WERI-Rb-1 (cell line): ENCODE results near the gene COL9A1.
"Not testable (repeated sequence)": the region's sequence is repeated elsewhere in the genome, so short reads cannot be mapped to it uniquely, and the experiment has no call there.

Source experiments
- DNase-seq: peaks from one replicate; pipeline ENCODE4 v3.0.0-alpha.2; 2020
- H3K27ac ChIP-seq: fragments of 250-450 bp; sonication (Bioruptor Pico); 2 replicates; pipeline ENCODE4 v1.5.1; 2020; ENCODE audit warnings: mild to moderate bottlenecking, moderate library complexity
- H3K27me3 ChIP-seq: fragments of 250-450 bp; sonication (Bioruptor Pico); 2 replicates; pipeline ENCODE4 v1.5.1; 2021; ENCODE audit warnings: mild to moderate bottlenecking, low read depth, moderate library complexity; ENCODE audit not compliant: insufficient read depth, severe bottlenecking
- H3K36me3 ChIP-seq: fragments of 250-450 bp; sonication (Bioruptor Pico); 2 replicates; pipeline ENCODE4 v1.5.1; 2020; ENCODE audit warnings: mild to moderate bottlenecking, moderate library complexity
- H3K4me3 ChIP-seq: 2 replicates; pipeline ENCODE4 v1.5.1; 2011; ENCODE audit warnings: low read depth, mild to moderate bottlenecking, control low read depth, low read length
- H3K9me3 ChIP-seq: fragments of 250-450 bp; sonication (Bioruptor Pico); 2 replicates; pipeline ENCODE4 v1.5.1; 2021; ENCODE audit warnings: mild to moderate bottlenecking, moderate library complexity; ENCODE audit not compliant: severe bottlenecking
- CTCF ChIP-seq: IDR thresholded peaks from 2 replicates; pipeline ENCODE4 v1.5.1; 2011; ENCODE audit warnings: low read depth, mild to moderate bottlenecking, control low read depth, inconsistent platforms, low read length

Gene COL9A1

GRCh38 chr6:70337743-70338105 is 34.8 kb upstream of the COL9A1 start:
- no peak for DNase-seq
- Histone ChIP-seq H3K36me3 (no peaks in the 10 kb centered on the region), H3K27ac (no peak overlapping the region), H3K9me3 (no peaks in the 10 kb centered on the region), H3K27me3 (no peaks in the 10 kb centered on the region), H3K4me3 (no peak overlapping the region)
- TF ChIP-seq CTCF, result no peak

- DNase-seq, result no peak
- H3K36me3 ChIP-seq, result no peaks in the 10 kb centered on the region
- H3K27me3 ChIP-seq, result no peaks in the 10 kb centered on the region
- H3K27ac ChIP-seq, result no peak overlapping the region
- H3K4me3 ChIP-seq, result no peak overlapping the region
- TF ChIP-seq CTCF, result no peak
- no peaks in the 10 kb centered on the region for H3K9me3 ChIP-seq
Measured at GRCh38 chr6:70336996-70337742, 34.3 kb upstream of the COL9A1 start.

GRCh38 chr6:70327036-70327435 is 24.2 kb upstream of the COL9A1 start:
- Histone ChIP-seq H3K27me3 (no peaks in the 10 kb centered on the region), H3K9me3 (no peaks in the 10 kb centered on the region), H3K27ac (no peak overlapping the region), H3K36me3 (no peaks in the 10 kb centered on the region), H3K4me3 (no peak overlapping the region)
- TF ChIP-seq CTCF, result no peak
- DNase-seq, result no peak

GRCh38 chr6:70325009-70325408 is 22.1 kb upstream of the COL9A1 start:
- no peak overlapping the region for H3K4me3 ChIP-seq
- no peak for TF ChIP-seq CTCF
- no peak overlapping the region for H3K27ac ChIP-seq
- DNase-seq, result no peak
- H3K36me3 ChIP-seq, result no peaks in the 10 kb centered on the region
- H3K9me3 ChIP-seq, result no peaks in the 10 kb centered on the region
- no peaks in the 10 kb centered on the region for H3K27me3 ChIP-seq

GRCh38 chr6:70317799-70318198 is 14.9 kb upstream of the COL9A1 start:
- H3K27me3 ChIP-seq, H3K9me3 ChIP-seq, DNase-seq, H3K36me3 ChIP-seq, H3K27ac ChIP-seq, H3K4me3 ChIP-seq: not testable (repeated sequence)

GRCh38 chr6:70315079-70315751 is 12.3 kb upstream of the COL9A1 start:
- Histone ChIP-seq H3K9me3 (no peaks in the 10 kb centered on the region), H3K27ac (no peak overlapping the region), H3K36me3 (no peaks in the 10 kb centered on the region), H3K4me3 (no peak overlapping the region), H3K27me3 (no peaks in the 10 kb centered on the region)
- DNase-seq, result no peak
- no peak for TF ChIP-seq CTCF
